GM12875 (cell line): ENCODE data around the gene LCA5.

Source experiments
- H3K4me3 ChIP-seq: one replicate; pipeline ENCODE4 v1.5.1; 2011; ENCODE audit warnings: low read depth, low read length, control low read depth
- CTCF ChIP-seq: IDR thresholded peaks from 2 replicates; pipeline ENCODE4 v1.5.1; 2011; ENCODE audit warnings: low read depth, mild to moderate bottlenecking, control low read depth, inconsistent platforms, low read length, moderate library complexity, borderline replicate concordance; ENCODE audit not compliant: insufficient read depth

Gene LCA5

GRCh38 chr6:79520534-79520933 is 16.7 kb downstream of the LCA5 start:
- no peak overlapping the region for H3K4me3 ChIP-seq

GRCh38 chr6:79518842-79519241 is 18.4 kb downstream of the LCA5 start:
- no peak for TF ChIP-seq CTCF
- H3K4me3 ChIP-seq: no peak overlapping the region

More at GRCh38 chr6:79520534-79520933, 16.7 kb downstream of the LCA5 start:
- no peak for TF ChIP-seq CTCF

- H3K4me3 ChIP-seq: no peak overlapping the region
- no peak for TF ChIP-seq CTCF
These were observed 21.8 kb downstream of the LCA5 start for GRCh38 chr6:79515436-79515835.

- no peak for TF ChIP-seq CTCF
- H3K4me3 ChIP-seq: no peak overlapping the region
These were observed 24.1 kb downstream of the LCA5 start for GRCh38 chr6:79513111-79513510.

GRCh38 chr6:79512014-79512413 is 25.2 kb downstream of the LCA5 start:
- no peak overlapping the region for H3K4me3 ChIP-seq
- TF ChIP-seq CTCF: no peak

- H3K4me3 ChIP-seq: no peak overlapping the region
- no peak for TF ChIP-seq CTCF
These were observed 26.5 kb downstream of the LCA5 start for GRCh38 chr6:79510707-79511106.

GRCh38 chr6:79506251-79506650 is 31.0 kb downstream of the LCA5 start:
- no peak for TF ChIP-seq CTCF
- no peak overlapping the region for H3K4me3 ChIP-seq
